Mesendoderm (in vitro differentiated cells): ENCODE measurements around the gene TCHH.
"Not testable (repeated sequence)": the region's sequence is repeated elsewhere in the genome, so short reads cannot be mapped to it uniquely, and the experiment has no call there.

Experiments used
- DNase-seq: peaks from one replicate; pipeline ENCODE4 v3.0.0; 2013
- H2AK5ac ChIP-seq: 2 replicates; pipeline ENCODE4 v1.6.1; 2013; ENCODE audit warnings: low read length, inconsistent platforms
- H2BK120ac ChIP-seq: 2 replicates; pipeline ENCODE4 v1.6.1; 2013; ENCODE audit warnings: low read depth, mild to moderate bottlenecking, low read length, moderate library complexity, mixed read lengths
- H2BK15ac ChIP-seq: replicated peaks from 2 replicates; pipeline ENCODE4 v1.6.1; 2013; ENCODE audit warnings: low read depth, mild to moderate bottlenecking, moderate library complexity
- H2BK5ac ChIP-seq: 2 replicates; pipeline ENCODE4 v1.6.1; 2013; ENCODE audit warnings: low read length, inconsistent platforms
- H3K18ac ChIP-seq: 2 replicates; pipeline ENCODE4 v1.6.1; 2013; ENCODE audit warnings: mild to moderate bottlenecking, low read length, mixed read lengths
- H3K23ac ChIP-seq: one replicate; pipeline ENCODE4 v1.6.1; 2013; ENCODE audit warnings: low read length
- H3K27ac ChIP-seq: 2 replicates; pipeline ENCODE4 v1.5.1; 2013; ENCODE audit warnings: low read depth, mild to moderate bottlenecking, inconsistent platforms, low read length, moderate library complexity
- H3K27me3 ChIP-seq: 2 replicates; pipeline ENCODE4 v1.6.1; 2013; ENCODE audit warnings: low read length, control low read depth, mild to moderate bottlenecking, inconsistent platforms; ENCODE audit not compliant: insufficient read depth, poor library complexity
- H3K36me3 ChIP-seq: 2 replicates; pipeline ENCODE4 v1.6.1; 2013; ENCODE audit warnings: low read length, inconsistent platforms; ENCODE audit not compliant: control insufficient read depth, insufficient read depth
- H3K4ac ChIP-seq: one replicate; pipeline ENCODE4 v1.6.1; 2013; ENCODE audit warnings: low read depth, mild to moderate bottlenecking, low read length, moderate library complexity
- H3K4me1 ChIP-seq: 2 replicates; pipeline ENCODE4 v1.6.1; 2013; ENCODE audit warnings: low read depth, low read length, inconsistent platforms; ENCODE audit not compliant: control insufficient read depth
- H3K4me2 ChIP-seq: 2 replicates; pipeline ENCODE4 v1.6.1; 2013; ENCODE audit warnings: low read length
- H3K4me3 ChIP-seq: 2 replicates; pipeline ENCODE4 v1.5.1; 2013; ENCODE audit warnings: mild to moderate bottlenecking, low read length
- H3K56ac ChIP-seq: one replicate; pipeline ENCODE4 v1.6.1; 2013; ENCODE audit warnings: low read length
- H3K79me1 ChIP-seq: 2 replicates; pipeline ENCODE4 v1.6.1; 2013; ENCODE audit warnings: low read length, inconsistent platforms
- H3K79me2 ChIP-seq: 2 replicates; pipeline ENCODE4 v1.6.1; 2013; ENCODE audit warnings: mild to moderate bottlenecking, low read length; ENCODE audit not compliant: control insufficient read depth, insufficient read depth
- H3K9ac ChIP-seq: 2 replicates; pipeline ENCODE4 v1.6.1; 2013; ENCODE audit warnings: low read length, inconsistent platforms
- H4K5ac ChIP-seq: one replicate; pipeline ENCODE4 v1.6.1; 2013; ENCODE audit warnings: low read length
- H4K8ac ChIP-seq: one replicate; pipeline ENCODE4 v1.6.1; 2013; ENCODE audit warnings: low read depth, mild to moderate bottlenecking, control low read depth, low read length, moderate library complexity
- WGBS: extraction: QIAGEN DNeasy Blood & Tissue Kit; methylation state at CpG from one replicate; pipeline ENCODE4 v1.1.7; 2013; ENCODE audit warnings: low lambda C conversion rate, missing lambda C conversion rate; ENCODE audit not compliant: insufficient coverage; ENCODE audit errors: extremely low coverage; 5-methylcytosine and 5-hydroxymethylcytosine counted together

The TCHH gene

DNA sequence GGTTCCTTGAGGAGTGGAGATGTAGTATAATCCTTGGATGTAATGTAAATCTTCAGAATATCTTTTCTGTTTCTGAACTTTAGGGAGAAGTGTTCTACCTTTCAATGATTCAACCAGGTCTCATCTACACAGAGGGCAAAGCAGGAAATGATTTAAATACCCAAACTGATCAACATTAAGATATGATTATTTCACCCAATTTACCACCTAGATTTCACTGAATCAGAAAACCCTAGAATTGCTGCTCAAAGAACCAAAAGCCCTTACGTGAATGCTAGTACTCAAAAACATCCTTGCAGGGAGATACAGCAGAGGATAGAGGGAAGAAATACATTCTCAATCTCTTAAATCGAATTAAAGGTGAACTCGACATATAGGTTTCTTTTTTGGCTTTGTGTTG, 38.8 kb upstream of the TCHH start:
- Histone ChIP-seq H3K4ac (no peak overlapping the region), H2BK120ac (no peak overlapping the region), H3K23ac (no peak overlapping the region), H4K5ac (no peak overlapping the region), H3K27ac (no peak overlapping the region), H4K8ac (no peak overlapping the region), H2BK15ac (no peak overlapping the region), H3K4me1 (no peaks in the 10 kb centered on the region), H3K79me2 (no peaks in the 10 kb centered on the region), H3K56ac (no peak overlapping the region), H3K18ac (no peak overlapping the region), H3K27me3 (no peaks in the 10 kb centered on the region), H2AK5ac (no peak overlapping the region), H3K36me3 (no peaks in the 10 kb centered on the region), H2BK5ac (no peak overlapping the region), H3K79me1 (no peaks in the 10 kb centered on the region), H3K4me2 (no peak overlapping the region), H3K4me3 (no peak overlapping the region), H3K9ac (no peak overlapping the region)
- WGBS = no CpG with 5 or more reads among the region's 3 CpGs
- DNase-seq = no peak

DNA sequence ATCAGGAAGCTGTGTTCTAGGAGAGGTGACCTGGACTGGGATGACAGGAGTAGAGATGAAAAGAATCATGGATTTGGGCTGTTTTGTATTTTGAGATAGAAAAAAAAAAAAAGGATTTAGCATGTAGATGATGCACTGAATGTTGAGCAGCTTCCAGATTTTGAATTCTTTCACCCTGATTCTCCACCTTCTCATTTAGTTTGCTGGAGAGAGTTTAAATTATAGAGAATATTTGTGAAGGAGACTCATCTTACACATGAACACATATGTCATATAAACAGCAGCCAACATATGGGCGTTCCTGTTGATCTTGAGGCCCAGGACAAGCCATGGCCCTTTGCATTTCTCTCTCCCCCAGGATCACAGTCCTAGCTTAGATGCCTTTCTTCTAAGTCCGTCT, 36.4 kb upstream of the TCHH start:
- no CpG with 5 or more reads among the region's 2 CpGs for WGBS

DNA sequence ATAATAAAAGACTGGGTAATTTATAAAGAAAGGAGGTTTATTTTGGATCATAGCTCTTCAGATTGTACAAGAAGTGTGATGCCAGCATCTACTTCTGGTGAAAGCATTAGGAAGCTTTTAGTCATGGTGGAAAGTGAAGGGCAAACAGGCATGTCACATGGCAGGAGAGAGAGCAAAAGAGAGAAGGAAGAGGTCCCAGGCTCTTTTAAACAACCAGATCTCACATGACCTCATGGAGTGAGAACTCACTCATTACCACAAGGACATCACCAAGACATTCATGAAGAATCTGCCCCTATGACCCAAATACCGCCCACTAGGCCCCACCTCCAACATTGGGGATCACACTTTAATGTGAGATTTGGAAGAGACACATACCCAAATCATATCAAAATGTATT, 33.7 kb upstream of the TCHH start:
- H3K27me3 ChIP-seq = no peaks in the 10 kb centered on the region
- no peak overlapping the region for H3K4me3 ChIP-seq
- no peak overlapping the region for H4K5ac ChIP-seq
- no peak overlapping the region for H2BK5ac ChIP-seq
- no peak overlapping the region for H4K8ac ChIP-seq
- no peaks in the 10 kb centered on the region for H3K79me1 ChIP-seq
- H3K4me2 ChIP-seq = no peak overlapping the region
- no peaks in the 10 kb centered on the region for H3K36me3 ChIP-seq
- H3K23ac ChIP-seq = no peak overlapping the region
- no peak for DNase-seq
- no peak overlapping the region for H3K9ac ChIP-seq
- H3K56ac ChIP-seq = no peak overlapping the region
- no peak overlapping the region for H3K4ac ChIP-seq
- no peak overlapping the region for H3K18ac ChIP-seq
- no peak overlapping the region for H2AK5ac ChIP-seq
- H2BK120ac ChIP-seq = no peak overlapping the region
- no peak overlapping the region for H2BK15ac ChIP-seq
- H3K27ac ChIP-seq = no peak overlapping the region
- H3K4me1 ChIP-seq = no peaks in the 10 kb centered on the region
- no peaks in the 10 kb centered on the region for H3K79me2 ChIP-seq
- WGBS = no CpG with 5 or more reads among the region's 1 CpG

More for the DNA sequence above, 36.4 kb upstream of the TCHH start:
- Histone ChIP-seq H3K36me3 (no peaks in the 10 kb centered on the region), H2BK120ac (no peak overlapping the region), H3K4me1 (no peaks in the 10 kb centered on the region), H3K9ac (no peak overlapping the region), H2AK5ac (no peak overlapping the region), H4K5ac (no peak overlapping the region), H3K18ac (no peak overlapping the region), H3K27me3 (no peaks in the 10 kb centered on the region), H3K23ac (no peak overlapping the region), H3K79me1 (no peaks in the 10 kb centered on the region), H3K4me2 (no peak overlapping the region), H3K56ac (no peak overlapping the region), H3K4me3 (no peak overlapping the region), H3K4ac (no peak overlapping the region), H3K79me2 (no peaks in the 10 kb centered on the region), H3K27ac (no peak overlapping the region), H2BK5ac (no peak overlapping the region), H2BK15ac (no peak overlapping the region), H4K8ac (no peak overlapping the region)
- no peak for DNase-seq

DNA sequence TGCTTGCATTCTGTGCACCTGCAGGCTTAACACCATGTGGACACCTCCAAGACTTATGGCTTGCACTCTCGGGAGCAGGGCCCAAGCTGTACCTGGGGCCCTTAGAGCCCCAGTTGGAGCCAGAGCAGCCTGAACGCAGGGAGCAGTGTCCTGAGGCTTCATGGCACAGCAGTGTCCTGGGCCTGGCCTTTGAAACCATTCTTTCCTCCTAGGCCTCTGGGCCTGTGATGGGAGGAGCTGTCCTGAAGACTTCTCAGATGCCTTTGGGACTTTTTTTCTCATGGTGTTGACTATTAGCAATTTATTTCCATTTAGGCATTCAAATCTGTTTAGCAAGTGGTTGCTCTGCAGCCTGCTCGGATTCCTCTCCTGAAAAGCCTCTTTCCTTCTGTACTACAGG, 32.8 kb upstream of the TCHH start:
- Histone ChIP-seq H3K36me3 (no peaks in the 10 kb centered on the region), H3K56ac (no peak overlapping the region), H3K79me1 (no peaks in the 10 kb centered on the region), H4K5ac (no peak overlapping the region), H2BK120ac (no peak overlapping the region), H3K9ac (no peak overlapping the region), H3K4me3 (no peak overlapping the region), H3K18ac (no peak overlapping the region), H2AK5ac (no peak overlapping the region), H3K23ac (no peak overlapping the region), H3K4me2 (no peak overlapping the region), H3K27me3 (no peaks in the 10 kb centered on the region), H2BK15ac (no peak overlapping the region), H3K79me2 (no peaks in the 10 kb centered on the region), H3K4ac (no peak overlapping the region), H3K27ac (no peak overlapping the region), H4K8ac (no peak overlapping the region), H3K4me1 (no peaks in the 10 kb centered on the region), H2BK5ac (no peak overlapping the region)
- whole genome bisulfite sequencing = no CpG with 5 or more reads among the region's 3 CpGs
- peak; percentile 3 for DNase-seq

DNA sequence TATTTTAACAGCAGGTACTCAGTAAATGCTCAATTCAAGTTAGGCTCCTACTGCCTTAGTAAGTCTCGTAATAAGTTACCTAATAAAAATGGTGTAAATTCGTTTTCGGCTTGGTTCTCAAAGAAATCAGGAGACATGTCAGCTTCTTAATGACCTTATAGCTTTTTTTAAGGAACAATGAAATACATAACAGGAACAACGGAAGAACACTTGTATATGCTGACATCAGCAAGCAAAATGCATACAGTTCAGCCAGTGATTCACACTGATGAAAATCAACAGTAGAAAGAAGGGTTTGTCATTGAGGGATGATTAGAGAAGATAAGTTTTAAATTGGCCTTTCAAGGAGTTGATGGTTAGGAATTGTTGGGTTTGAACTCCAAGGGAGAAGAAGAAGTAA, 30.5 kb upstream of the TCHH start:
- H3K27ac ChIP-seq = no peak overlapping the region
- no peak overlapping the region for H3K56ac ChIP-seq
- H3K23ac ChIP-seq = no peak overlapping the region
- no peaks in the 10 kb centered on the region for H3K27me3 ChIP-seq
- DNase-seq = no peak
- H2BK5ac ChIP-seq = no peak overlapping the region
- no peak overlapping the region for H2AK5ac ChIP-seq
- no peak overlapping the region for H2BK15ac ChIP-seq
- no peak overlapping the region for H4K5ac ChIP-seq
- H3K4me3 ChIP-seq = no peak overlapping the region
- H4K8ac ChIP-seq = no peak overlapping the region
- H3K79me1 ChIP-seq = no peaks in the 10 kb centered on the region
- H3K79me2 ChIP-seq = no peaks in the 10 kb centered on the region
- no peaks in the 10 kb centered on the region for H3K36me3 ChIP-seq
- no peak overlapping the region for H3K4ac ChIP-seq
- no CpG with 5 or more reads among the region's 4 CpGs for WGBS
- H3K9ac ChIP-seq = no peak overlapping the region
- no peak overlapping the region for H3K18ac ChIP-seq
- no peak overlapping the region for H2BK120ac ChIP-seq
- no peaks in the 10 kb centered on the region for H3K4me1 ChIP-seq
- no peak overlapping the region for H3K4me2 ChIP-seq

DNA sequence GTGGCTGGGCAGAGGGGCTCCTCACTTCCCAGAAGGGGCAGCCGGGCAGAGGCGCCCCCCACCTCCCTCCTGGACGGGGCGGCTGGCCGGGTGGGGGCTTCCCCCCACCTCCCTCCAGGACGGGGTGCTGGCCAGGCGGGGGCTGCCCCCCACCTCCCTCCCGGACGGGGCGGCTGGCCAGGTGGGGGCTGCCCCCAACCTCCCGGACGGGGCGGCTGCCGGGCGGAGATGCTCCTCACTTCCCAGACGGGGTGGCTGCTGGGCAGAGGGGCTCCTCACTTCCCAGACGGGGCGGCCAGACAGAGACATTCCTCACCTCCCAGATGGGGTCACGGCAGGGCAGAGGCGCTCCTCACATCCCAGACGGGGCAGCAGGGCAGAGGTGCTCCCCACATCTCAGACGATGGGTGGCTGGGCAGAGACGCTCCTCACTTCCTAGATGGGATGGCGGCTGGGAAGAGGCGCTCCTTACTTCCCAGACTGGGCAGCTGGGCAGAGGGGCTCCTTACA, 29.5 kb upstream of the TCHH start:
- H2BK5ac ChIP-seq, H3K79me1 ChIP-seq: not testable (repeated sequence)

More for the DNA sequence above, 29.5 kb upstream of the TCHH start:
- H3K4me1 ChIP-seq, H3K9ac ChIP-seq, H3K27ac ChIP-seq, H3K79me2 ChIP-seq, H3K36me3 ChIP-seq, H3K18ac ChIP-seq, H3K27me3 ChIP-seq, H3K23ac ChIP-seq, H4K8ac ChIP-seq, H2BK120ac ChIP-seq, H3K4ac ChIP-seq, H3K4me2 ChIP-seq, H2BK15ac ChIP-seq, H3K4me3 ChIP-seq, DNase-seq, H3K56ac ChIP-seq, H4K5ac ChIP-seq, H2AK5ac ChIP-seq: not testable (repeated sequence)
- WGBS = no CpG with 5 or more reads among the region's 25 CpGs
